NCI-H774 (cell line): ENCODE results near the gene FARP2.
"Not testable (repeated sequence)": the region's sequence is repeated elsewhere in the genome, so short reads cannot be mapped to it uniquely, and the experiment has no call there.

Source experiments
- DNase-seq: peaks from one replicate; lab custom pipeline; 2025; lab: John Stamatoyannopoulos, UW

The FARP2 gene

DNA sequence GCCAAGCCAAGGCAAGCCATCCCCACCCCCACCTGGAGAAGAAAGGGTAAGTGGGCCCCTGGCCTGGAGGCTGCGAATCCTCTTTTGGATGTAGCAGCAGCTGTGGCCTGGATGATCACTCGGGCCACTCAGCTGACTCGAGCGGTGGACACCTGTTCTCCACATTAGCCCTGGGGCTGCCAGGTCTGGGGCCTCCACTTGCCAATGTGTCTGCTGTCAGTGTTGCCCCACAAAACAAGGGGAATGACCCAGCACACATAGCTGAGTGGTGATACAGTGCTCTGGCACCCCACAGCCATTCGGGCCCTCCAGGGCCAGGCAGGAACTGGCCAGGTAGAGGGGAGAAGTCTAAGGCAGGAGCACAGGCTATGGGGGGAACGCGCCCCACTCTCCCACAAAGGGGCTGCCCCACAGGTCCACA, 149.7 kb downstream of the FARP2 start:
- no peak for DNase-seq

GRCh38 chr2:241506317-241506716, 150.2 kb downstream of the FARP2 start:
- not testable (repeated sequence) for DNase-seq

DNA sequence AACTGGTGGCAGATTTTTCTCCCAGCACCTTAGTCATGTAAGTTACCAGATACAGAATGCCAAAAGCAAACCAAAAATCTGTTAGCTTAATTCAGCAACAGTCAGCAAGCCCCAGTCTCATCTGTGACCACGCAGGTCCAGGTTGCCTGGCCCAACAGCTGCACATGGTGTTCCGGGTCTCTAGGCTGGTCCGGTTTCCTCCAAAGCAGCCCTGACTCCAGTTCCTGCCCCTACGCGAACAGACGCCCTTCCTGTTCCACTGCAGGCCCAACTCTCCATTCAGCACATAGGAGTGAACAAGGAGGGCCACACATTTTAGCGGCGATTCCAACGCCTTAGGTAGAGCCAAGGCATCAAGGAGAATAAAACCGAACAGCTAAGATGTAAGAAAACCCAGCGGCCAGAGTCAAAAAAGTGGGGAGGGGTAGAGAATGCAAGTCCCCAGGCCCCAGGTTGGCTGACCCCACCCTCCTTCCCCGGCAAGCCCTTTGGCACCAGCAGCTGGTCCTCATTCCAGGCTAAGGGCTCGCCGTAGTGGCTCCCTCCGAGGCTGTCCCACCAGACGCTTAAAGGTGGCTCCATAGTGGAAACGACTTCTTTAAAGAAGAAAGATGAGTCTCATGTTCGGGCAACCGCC, 150.8 kb downstream of the FARP2 start:
- no peak for DNase-seq

- DNase-seq = no peak
Observed at GRCh38 chr2:241507430-241508239, 151.6 kb downstream of the FARP2 start.

DNA sequence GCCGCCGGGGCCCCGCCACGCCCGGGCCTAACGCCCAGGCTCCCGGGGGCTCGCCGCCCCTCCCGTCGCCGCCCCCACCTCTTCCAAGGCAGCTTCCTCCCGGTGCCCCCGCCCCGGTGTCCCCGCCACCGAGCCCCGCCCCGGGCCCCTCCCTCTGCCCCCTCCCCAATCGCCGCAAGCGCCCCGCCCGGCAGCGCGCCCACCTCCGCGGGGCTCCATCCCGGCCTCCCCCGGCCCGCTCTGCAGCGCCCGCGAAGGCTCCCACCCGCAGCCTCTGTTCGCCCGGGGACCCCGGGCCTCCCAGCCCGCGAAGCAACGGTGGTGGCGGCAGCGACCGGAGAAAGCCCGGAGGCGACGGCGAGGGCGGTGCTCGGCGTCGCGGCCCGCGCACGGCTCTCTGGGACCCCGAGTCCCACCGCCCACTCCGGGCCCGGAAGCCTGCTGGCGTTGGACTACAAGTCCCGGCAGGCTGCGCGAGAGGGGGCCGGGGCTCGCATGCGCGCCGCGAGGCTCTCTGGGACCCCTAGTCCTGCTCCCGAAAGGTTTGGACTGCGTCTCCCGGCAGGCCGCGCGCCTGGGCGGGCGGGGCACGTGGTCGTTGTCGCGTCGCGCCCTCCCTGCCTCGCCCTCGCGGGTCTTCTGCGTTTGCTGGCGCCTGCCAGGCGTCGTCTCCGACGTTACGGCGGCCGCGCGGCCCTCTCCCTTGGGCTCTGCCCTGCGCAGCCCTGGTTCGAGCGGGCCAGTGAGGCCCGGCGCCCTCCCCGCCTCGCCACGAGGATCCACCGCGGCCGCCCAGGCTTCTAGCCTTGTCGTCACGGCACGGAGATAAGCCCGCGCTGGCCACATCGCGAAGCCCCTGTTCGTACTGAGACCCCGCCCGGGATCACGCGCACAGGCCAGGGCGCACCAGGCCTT, 152.4 kb downstream of the FARP2 start, which contains the start of gene STK25:
TSS of gene STK25 (minus strand) at position 345 of the 915 bp plus-strand sequence. CDS start 549 bp downstream, outside the sequence.
- peak; percentile 97 for DNase-seq

- DNase-seq = no peak
Observed at GRCh38 chr2:241509155-241509784, 153.2 kb downstream of the FARP2 start.

- DNase-seq = no peak
Observed at GRCh38 chr2:241511091-241511741, 155.1 kb downstream of the FARP2 start.

DNA sequence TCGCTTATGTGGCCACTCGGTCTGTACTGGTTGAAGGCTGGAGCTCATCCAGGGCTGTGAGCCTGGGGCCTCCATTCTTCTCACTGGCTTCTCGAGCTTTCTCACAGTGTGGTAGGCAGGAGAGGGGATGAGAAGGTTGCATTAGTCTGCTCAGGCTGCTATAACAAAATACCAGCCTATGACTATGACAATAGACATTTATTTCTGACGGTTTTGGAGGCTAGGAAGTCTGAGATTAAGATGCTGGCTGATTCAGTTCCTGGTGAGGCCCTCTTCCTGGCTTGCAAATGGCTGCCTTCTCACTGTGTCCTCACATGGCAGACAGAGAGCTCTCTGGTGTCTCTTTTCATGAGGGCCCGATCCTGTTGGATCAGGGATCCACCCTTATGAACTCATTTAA, 158.5 kb downstream of the FARP2 start:
- DNase-seq = no peak

- no peak for DNase-seq
Observed at GRCh38 chr2:241514986-241515737, 159.1 kb downstream of the FARP2 start.

- no peak for DNase-seq
Observed at GRCh38 chr2:241516520-241516965, 160.5 kb downstream of the FARP2 start.

- DNase-seq = no peak
Observed at GRCh38 chr2:241517297-241517696, 161.2 kb downstream of the FARP2 start.

DNA sequence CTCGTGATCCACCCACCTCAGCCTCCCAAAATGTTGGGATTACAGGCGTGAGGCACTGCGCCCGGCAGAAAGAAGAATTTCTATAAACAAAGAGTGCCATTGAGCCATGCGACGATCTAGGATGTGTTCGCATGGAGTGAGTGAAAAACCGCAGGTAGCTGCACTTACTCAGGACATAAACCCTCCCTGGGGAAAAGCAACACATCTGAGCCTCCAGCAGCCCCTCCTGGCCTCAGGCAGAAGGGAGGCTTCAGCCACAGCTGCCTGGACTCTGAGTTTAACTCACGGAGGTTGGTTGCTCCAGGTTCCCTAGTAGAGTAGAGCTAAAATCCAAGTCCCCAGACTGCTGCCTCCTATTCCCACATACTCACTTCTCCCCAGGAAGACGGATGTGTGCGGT, 163.6 kb downstream of the FARP2 start:
- DNase-seq = no peak

- DNase-seq = no peak
Observed at GRCh38 chr2:241522477-241522876, 166.4 kb downstream of the FARP2 start.

- not testable (repeated sequence) for DNase-seq
Observed at GRCh38 chr2:241525818-241526780, 170.0 kb downstream of the FARP2 start.

DNA sequence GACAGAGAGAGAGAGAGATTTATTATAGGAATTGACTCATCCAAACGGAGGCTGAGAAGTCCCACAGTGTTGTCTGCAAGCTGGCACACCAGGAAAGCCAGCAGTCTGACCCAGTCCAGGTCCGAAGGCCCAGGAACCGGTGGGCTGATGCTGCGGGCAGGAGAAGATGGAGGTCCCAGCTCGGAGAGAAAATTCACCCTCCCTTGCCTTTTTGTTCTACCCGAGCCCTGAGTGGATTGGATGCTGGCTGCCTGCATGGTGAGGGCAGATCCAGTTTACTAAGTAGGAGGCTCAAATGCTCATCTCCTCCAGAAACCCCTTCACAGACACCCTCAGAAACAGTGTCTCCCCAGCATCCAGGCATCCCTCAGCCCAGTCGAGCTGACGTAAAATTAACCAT, 174.5 kb downstream of the FARP2 start:
- DNase-seq = no peak

DNA sequence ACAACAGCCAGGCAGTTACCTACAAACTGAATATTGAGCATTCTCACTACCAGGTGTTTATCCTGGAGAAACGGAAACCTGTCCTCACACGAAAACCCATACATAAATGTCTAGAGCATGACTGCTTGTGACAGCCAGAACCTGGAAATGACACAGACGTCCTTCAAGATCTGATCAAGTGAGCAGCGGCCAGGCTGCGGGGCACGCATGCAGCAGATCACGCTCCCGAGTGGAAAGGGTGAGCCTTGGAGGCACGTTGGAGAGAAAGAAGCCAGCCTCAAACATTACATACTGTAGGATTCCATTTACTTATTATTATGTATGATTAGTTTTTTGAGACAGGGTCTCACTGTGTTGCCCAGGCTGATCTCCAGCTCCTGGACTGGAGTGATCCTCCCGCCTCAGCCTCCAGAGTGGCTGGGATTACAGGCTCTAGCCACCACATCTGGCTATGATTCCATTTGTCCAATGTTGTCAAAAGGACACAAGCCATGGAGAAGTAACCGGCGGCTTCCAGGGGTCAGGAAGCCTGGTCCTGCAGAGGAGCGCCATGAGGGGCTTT, 175.2 kb downstream of the FARP2 start:
- DNase-seq = no peak

- DNase-seq = no peak
Observed at GRCh38 chr2:241532168-241532567, 176.1 kb downstream of the FARP2 start.

DNA sequence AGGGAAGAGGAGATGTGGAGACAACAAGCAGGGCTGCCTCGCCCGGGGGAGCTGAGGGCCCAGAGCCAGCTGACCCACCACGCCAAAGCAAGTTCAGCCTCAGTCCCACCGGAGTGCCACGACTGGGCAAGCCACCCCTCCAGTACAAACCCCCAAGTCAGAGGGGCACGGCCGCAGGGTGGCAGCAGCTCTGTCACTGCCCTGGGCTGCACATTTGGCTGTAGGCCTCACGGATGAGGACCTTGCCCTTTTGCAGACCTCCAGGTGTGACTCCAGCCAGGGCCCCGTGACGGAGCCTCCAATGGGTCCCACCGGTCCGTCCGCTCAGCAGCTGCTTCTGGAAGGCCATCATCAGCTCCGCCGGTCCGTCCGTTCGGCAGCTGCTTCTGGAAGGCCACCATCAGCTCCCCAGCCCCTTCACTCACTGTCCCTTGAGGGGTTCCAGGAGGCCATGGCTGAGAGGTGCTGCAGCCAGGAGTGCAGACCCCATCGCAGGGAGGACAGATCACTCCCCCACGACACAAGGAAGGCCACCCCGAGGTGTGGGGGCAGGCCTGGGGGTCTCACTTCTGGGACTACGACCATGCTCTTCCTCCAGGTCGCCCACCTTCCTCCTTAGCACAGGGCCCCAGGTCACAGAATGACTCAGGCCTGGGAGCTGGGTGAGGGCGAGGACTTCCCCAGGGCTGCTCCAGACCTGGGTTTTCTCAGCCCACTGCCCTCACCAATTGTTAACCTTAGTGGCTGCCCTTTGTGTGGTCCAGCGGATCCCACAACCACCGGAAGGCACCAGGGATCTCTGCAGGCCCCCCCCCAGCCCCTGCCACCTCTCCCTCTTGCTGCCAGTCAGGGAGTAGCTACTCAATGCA, 176.9 kb downstream of the FARP2 start:
- no peak for DNase-seq
